ENCODE measurements around the gene KCNK17. TPM values are rescaled to one million over a fixed set of nuclear protein-coding genes. Genes with fewer than 3 reads are reported as not detected.

KCNK17 gene
- total and polyA plus RNA-seq, 2 of the 8 experiments (the other 6 are each of a cell fraction or from before 2014, with no cell fraction given) = 2.9 to 3.4 TPM

GRCh38 chr6:39254999-39255535 lies 59.2 kb downstream of the KCNK17 start:
- Histone ChIP-seq H2AK5ac (ENCODE audit: low read depth, low read length) (no peak overlapping the region), H3K56ac (replicated peaks; ENCODE audit: insufficient read length, low read depth, low read length) (no peak overlapping the region), H3K4me3 (ENCODE audit: extremely low read depth in 1 of 4, insufficient read depth in 2 of 4, low read depth in 3 of 4, low read length in 4 of 4) (no peak overlapping the region), H3K9me3 (ENCODE audit: insufficient read depth in 2 of 2, low read depth in 1 of 2, low read length in 1 of 2) (peaks cover 5 to 6% of the 10 kb centered on the region in 2 experiments; a peak in 1 of 4 replicates), H2BK12ac (ENCODE audit: low read depth, low read length) (no peak overlapping the region; the same call in 1 of the 2 replicates), H3K36me3 (ENCODE audit: control insufficient read depth in 2 of 4, insufficient read depth in 4 of 4, low read length in 3 of 4) (no peaks in the 10 kb centered on the region), H3K23me2 (ENCODE audit: low read depth, low read length) (no peaks in the 10 kb centered on the region), H3K4me2 (ENCODE audit: insufficient read depth in 1 of 2, low read depth in 2 of 2, low read length in 2 of 2) (no peak overlapping the region), H4K91ac (replicated peaks; ENCODE audit: insufficient read length, low read length) (no peak overlapping the region), H3K27me3 (replicated peaks in 1 of 4; ENCODE audit: control insufficient read depth in 3 of 4, extremely low read depth in 1 of 4, insufficient read depth in 3 of 4, low read length in 3 of 4) (no peaks in the 10 kb centered on the region), H4K5ac (ENCODE audit: insufficient read length, low read depth, low read length) (no peak overlapping the region), H4K8ac (ENCODE audit: extremely low read depth, insufficient read depth, low read length) (no peak overlapping the region), H3K14ac (ENCODE audit: insufficient read length) (no peak overlapping the region), H3K79me2 (ENCODE audit: control insufficient read depth in 1 of 2, insufficient read depth in 2 of 2, low read length in 2 of 2) (no peaks in the 10 kb centered on the region), H2BK15ac (ENCODE audit: low read length) (no peak overlapping the region), H3K4me1 (replicated peaks in 1 of 4; ENCODE audit: control insufficient read depth in 3 of 4, insufficient read depth in 4 of 4, low read length in 3 of 4) (peaks cover 0 to 12% (median 4%) of the 10 kb centered on the region in 4 experiments; a peak in 3 of 7 replicates), H3K27ac (ENCODE audit: low read depth, low read length) (no peak overlapping the region), H3K23ac (ENCODE audit: insufficient read length) (no peak overlapping the region), H2AFZ (ENCODE audit: low read length) (no peak overlapping the region), H3K79me1 (ENCODE audit: low read depth, low read length) (no peaks in the 10 kb centered on the region), H3K18ac (ENCODE audit: extremely low read depth, low read length) (no peak overlapping the region), H3K4ac (replicated peaks; ENCODE audit: insufficient read length, low read depth, low read length) (no peak overlapping the region), H2BK120ac (replicated peaks; ENCODE audit: low read depth, low read length) (no peak overlapping the region), H3K9ac (replicated peaks in 1 of 4; ENCODE audit: extremely low read depth in 1 of 4, low read depth in 3 of 4, low read length in 3 of 4) (no peak overlapping the region), H2BK20ac (ENCODE audit: low read length) (0 out of 2 replicates have a peak overlapping the region, but pooled peaks have one; percentile 50), H2BK5ac (ENCODE audit: low read depth, low read length) (no peak overlapping the region), H4K20me1 (replicated peaks in 1 of 2; ENCODE audit: control insufficient read depth in 1 of 2, insufficient read depth in 2 of 2, low read length in 2 of 2) (no peaks in the 10 kb centered on the region)
- WGBS, 2 experiments (ENCODE audit: extremely low coverage in 1 of 2, insufficient coverage in 1 of 2, insufficient read length in 1 of 2, insufficient replicate concordance in 2 of 2, low coverage in 1 of 2, low lambda C conversion rate in 2 of 2, missing lambda C conversion rate in 1 of 2) = 89% methylated on average over 4 of the region's 4 CpGs; no CpG with 5 or more reads in 1 of the 2 experiments
- no peak for FAIRE-seq
- ChIA-PET POLR2A (ENCODE audit: partially characterized antibody) (no interaction called here), CTCF (ENCODE audit: partially characterized antibody) (interaction anchor here (0.8 to 2.6 kb wide), 8 partner anchors 8 to 89 kb away, joined by 3 to 13 read pairs (median 3); no protein-coding TSS in a partner anchor)
- DNase-seq (ENCODE audit: low read depth in 1 of 2, low spot score in 2 of 2) = no peak
- TF ChIP-seq SP4 (IDR thresholded peaks at IDR 0.05; ENCODE audit: low read length) (no peak), SP2 (IDR thresholded peaks at IDR 0.05; ENCODE audit: low read length) (no peak), HDAC6 (IDR thresholded peaks at IDR 0.05; ENCODE audit: low read depth, low read length) (no peak), CTCF (IDR thresholded peaks at IDR 0.05; ENCODE audit: control extremely low read depth in 1 of 3, insufficient read depth in 1 of 3, low read depth in 1 of 3, low read length in 3 of 3) (no peak), CHD2 (IDR thresholded peaks at IDR 0.05; ENCODE audit: low read length) (no peak), POLR2AphosphoS5 (IDR thresholded peaks at IDR 0.05; ENCODE audit: low read depth, low read length) (no peak), TEAD4 (IDR thresholded peaks at IDR 0.05; ENCODE audit: low read depth, low read length) (no peak), JUND (IDR thresholded peaks at IDR 0.05; ENCODE audit: low read length) (no peak), E2F6 (IDR thresholded peaks at IDR 0.05) (no peak), TCF12 (IDR thresholded peaks at IDR 0.05; ENCODE audit: low read depth, low read length) (no peak), KDM5A (IDR thresholded peaks at IDR 0.05; ENCODE audit: low read length) (no peak), TAF7 (optimal IDR thresholded peaks at IDR 0.05; ENCODE audit: borderline replicate concordance, low read depth, low read length) (no peak)

Data from H1 (cell line).